Measurements from ENCODE around the gene NXN. TPM values are rescaled to one million over a fixed set of nuclear protein-coding genes. Genes with fewer than 3 reads are reported as not detected.
"Not testable (repeated sequence)": the region's sequence is repeated elsewhere in the genome, so short reads cannot be mapped to it uniquely, and the experiment has no call there.

Gene NXN
- total RNA-seq, 2 experiments from 2014 or later: 0.68 to 0.97 TPM

DNA sequence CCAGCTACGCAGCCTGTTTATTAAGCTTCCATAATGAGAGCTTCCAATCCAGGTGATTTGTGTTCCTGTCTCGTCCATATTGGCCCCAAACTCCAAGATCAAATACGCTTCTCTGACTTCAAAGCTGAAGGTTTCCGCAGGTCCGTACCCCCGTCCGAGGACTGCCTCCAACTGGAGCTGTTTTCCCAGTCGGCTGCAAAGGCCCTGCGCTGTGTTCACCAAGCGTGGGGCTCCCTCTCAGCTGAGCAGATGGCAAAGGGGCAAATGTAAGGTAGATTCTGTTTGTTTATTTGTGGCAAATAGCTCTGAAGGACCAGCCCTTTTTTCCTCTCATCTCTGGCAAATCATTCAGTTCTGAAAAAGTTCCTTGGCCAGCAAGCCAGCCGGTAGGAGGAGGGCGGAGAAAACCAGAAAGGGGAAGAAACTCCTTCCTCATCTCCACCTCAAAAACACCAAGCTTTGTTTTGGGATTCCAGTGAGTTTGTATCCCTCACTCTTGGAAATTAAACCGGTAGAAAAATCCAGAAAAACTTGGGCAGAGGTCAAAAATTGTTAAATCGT lies 35.2 kb downstream of the NXN start:
- ATAC-seq: no peak
- Mint-ChIP-seq H3K4me1 (ENCODE audit: low read depth) (no peaks in the 10 kb centered on the region), H3K36me3 (ENCODE audit: low read depth) (no peaks in the 10 kb centered on the region), H3K27me3 (ENCODE audit: low read depth) (no peaks in the 10 kb centered on the region), H3K9me3 (ENCODE audit: insufficient read depth) (no peaks in the 10 kb centered on the region), H3K27ac (no peak overlapping the region), H3K4me3 (no peak overlapping the region)
- ChIA-PET POLR2A (no interaction called here), CTCF (no interaction called here)
- no peak for DNase-seq

DNA sequence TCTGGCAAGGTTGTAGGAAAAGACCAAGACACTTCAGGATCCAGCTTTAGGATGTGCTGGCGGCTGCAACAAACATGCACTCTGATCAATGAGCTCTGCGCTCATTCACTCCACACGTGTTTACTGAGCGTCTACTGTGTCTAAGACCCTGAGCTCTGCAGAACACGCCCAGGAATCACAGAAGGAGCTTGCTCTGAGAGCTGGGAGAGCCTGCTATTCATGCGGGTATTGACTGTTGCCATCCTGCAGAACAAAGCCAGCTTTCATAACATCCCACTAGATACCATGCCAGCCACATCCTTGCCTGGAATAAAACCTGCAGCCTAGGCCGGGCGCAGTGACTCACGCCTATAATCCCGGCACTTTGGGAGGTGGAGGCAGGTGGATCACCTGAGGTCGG lies 44.1 kb downstream of the NXN start:
- H3K9me3 Mint-ChIP-seq (ENCODE audit: insufficient read depth): no peaks in the 10 kb centered on the region
- CTCF ChIA-PET: no interaction called here
- H3K27ac Mint-ChIP-seq: no peak overlapping the region
- POLR2A ChIA-PET: no interaction called here
- DNase-seq (no peak), ATAC-seq (no peak)
- H3K4me1 Mint-ChIP-seq (ENCODE audit: low read depth): no peaks in the 10 kb centered on the region
- H3K27me3 Mint-ChIP-seq (ENCODE audit: low read depth): peaks cover 3% of the 10 kb centered on the region
- no peaks in the 10 kb centered on the region for H3K36me3 Mint-ChIP-seq (ENCODE audit: low read depth)
- no peak overlapping the region for H3K4me3 Mint-ChIP-seq

DNA sequence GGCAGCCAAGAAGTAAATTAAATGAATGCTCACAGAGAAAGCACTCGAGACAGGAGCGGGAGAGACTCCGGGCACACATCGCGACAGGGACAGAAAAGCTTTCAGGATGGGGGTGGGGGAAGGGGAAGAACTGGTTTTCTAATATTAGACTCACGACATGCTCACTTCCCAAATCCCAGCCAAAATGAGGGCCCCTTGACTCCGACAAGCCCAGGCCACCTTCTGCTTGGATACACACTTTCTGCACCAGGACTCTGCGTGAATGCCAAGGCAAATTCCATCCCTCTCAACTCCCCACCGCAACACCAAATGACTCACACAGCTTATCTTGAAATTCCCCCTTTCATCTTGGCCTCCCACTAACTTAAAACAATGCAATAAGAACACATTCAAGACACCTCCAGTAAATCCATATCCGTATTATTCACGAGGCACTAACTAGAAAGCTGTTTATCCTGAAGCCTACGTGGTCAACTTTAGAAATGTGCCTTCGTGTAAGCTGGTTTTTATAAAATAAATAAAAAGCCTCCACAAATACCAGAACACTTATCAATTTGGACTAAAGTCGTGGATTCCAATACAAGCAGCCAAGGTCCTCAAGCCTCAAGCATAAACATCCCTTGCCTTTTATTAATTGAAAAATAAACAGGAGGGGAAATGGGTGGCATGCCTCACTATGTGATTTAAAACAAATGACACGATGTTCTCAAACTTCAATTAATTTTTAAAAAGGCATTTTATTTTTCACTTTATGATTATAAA lies 46.1 kb downstream of the NXN start:
- DNase-seq: no peak
- ChIA-PET CTCF (no interaction called here), POLR2A (interaction anchor here (0.6 kb wide), 1 partner anchor 322 kb away, joined by 3 read pairs; no protein-coding TSS in a partner anchor)
- no peak overlapping the region for H3K4me3 Mint-ChIP-seq
- no peaks in the 10 kb centered on the region for H3K4me1 Mint-ChIP-seq (ENCODE audit: low read depth)
- H3K9me3 Mint-ChIP-seq (ENCODE audit: insufficient read depth): no peaks in the 10 kb centered on the region
- H3K27me3 Mint-ChIP-seq (ENCODE audit: low read depth): peaks cover 3% of the 10 kb centered on the region
- H3K27ac Mint-ChIP-seq: no peak overlapping the region
- no peak for ATAC-seq
- no peaks in the 10 kb centered on the region for H3K36me3 Mint-ChIP-seq (ENCODE audit: low read depth)

DNA sequence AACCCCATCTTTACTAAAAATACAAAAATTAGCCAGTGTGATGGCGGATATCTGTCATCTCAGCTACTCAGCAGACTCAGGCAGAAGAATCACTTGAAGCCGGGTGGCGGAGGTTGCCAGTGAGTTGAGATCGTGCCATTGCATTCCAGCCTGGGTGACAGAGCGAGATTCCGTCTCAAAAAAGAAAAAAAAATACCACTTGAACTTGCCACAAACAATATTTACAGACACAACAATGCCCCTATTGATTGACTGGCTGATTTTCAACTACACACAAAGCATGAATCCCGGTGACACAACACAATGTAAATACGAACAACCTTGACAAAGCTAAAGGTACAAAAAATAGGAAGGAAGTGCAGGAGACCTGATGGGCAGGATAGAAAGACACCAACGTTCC lies 49.3 kb downstream of the NXN start:
- no peaks in the 10 kb centered on the region for H3K9me3 Mint-ChIP-seq (ENCODE audit: insufficient read depth)
- H3K4me1 Mint-ChIP-seq (ENCODE audit: low read depth): no peaks in the 10 kb centered on the region
- no peak overlapping the region for H3K27ac Mint-ChIP-seq
- ATAC-seq (no peak), DNase-seq (no peak)
- ChIA-PET POLR2A (no interaction called here), CTCF (interaction anchor here (0.7 kb wide), 1 partner anchor 15 kb away, joined by 3 read pairs; no protein-coding TSS in a partner anchor)
- no peak overlapping the region for H3K4me3 Mint-ChIP-seq
- H3K36me3 Mint-ChIP-seq (ENCODE audit: low read depth): no peaks in the 10 kb centered on the region
- H3K27me3 Mint-ChIP-seq (ENCODE audit: low read depth): peaks cover 3% of the 10 kb centered on the region

DNA sequence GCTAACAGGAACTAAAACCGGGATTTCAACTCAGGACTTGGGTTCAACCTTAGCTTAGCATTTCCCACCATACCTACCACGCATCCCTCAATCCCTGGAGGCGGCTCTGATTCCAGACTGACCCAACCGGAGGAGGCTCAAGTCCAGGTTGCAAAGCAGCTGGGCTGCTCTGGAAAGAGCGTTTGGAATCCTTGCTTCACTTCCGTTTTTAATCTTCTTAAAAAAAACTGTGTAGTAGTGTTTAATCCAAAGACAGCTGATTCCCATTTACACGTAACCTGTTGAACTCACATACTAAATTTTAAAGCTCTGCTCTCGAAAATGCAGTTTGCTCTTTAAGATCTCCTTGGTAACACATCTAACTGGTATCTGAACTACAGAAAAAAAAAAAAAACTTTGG lies 50.0 kb downstream of the NXN start:
- ATAC-seq (no peak), DNase-seq (no peak)
- no peak overlapping the region for H3K4me3 Mint-ChIP-seq
- ChIA-PET CTCF (interaction anchor here (0.7 kb wide), 1 partner anchor 14 kb away, joined by 3 read pairs; no protein-coding TSS in a partner anchor), POLR2A (no interaction called here)
- no peaks in the 10 kb centered on the region for H3K36me3 Mint-ChIP-seq (ENCODE audit: low read depth)
- H3K4me1 Mint-ChIP-seq (ENCODE audit: low read depth): no peaks in the 10 kb centered on the region
- H3K27me3 Mint-ChIP-seq (ENCODE audit: low read depth): peaks cover 3% of the 10 kb centered on the region
- H3K27ac Mint-ChIP-seq: no peak overlapping the region
- no peaks in the 10 kb centered on the region for H3K9me3 Mint-ChIP-seq (ENCODE audit: insufficient read depth)

DNA sequence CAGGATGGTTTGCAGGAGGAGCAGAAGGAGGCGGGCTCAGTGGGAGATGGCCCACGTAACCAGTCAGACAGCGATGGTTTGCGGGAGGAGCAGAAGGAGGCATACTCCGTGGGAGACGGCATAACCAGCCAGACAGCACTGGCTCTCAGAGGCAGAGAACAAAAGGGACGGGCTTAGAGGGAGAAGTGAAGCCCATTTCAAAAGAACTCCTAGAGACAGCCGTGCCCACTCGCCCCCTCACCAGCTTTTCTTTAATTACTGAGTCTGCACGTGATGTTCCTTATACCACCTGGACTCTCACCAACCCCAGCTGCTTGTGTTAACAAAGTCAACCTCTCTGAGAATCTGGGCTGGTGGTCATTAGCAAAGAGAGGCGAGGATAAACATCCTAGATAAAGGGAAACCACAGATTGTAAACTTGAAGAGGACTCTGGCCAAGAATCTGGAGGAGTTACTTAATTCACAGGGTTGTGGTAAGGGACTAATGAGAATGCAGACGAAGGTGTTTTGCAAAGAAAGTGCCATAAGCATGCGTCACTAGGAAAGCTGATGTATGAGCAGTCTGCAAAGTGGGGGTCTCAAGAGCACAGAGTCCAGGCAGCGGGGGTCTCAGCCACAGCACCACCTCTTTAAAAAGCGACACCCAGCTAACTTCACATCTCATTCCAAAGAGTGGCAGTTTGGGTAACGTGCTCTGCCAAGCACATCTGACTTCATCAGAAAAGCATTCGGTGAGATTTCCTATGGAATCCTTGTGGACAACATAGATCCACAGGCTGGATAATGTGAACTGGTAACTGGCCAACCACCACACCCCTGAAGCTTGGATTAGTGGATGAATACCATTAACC lies 51.7 kb downstream of the NXN start:
- Mint-ChIP-seq H3K27me3 (ENCODE audit: low read depth) (no peaks in the 10 kb centered on the region), H3K27ac (no peak overlapping the region), H3K4me1 (ENCODE audit: low read depth) (no peaks in the 10 kb centered on the region), H3K4me3 (no peak overlapping the region), H3K9me3 (ENCODE audit: insufficient read depth) (no peaks in the 10 kb centered on the region), H3K36me3 (ENCODE audit: low read depth) (no peaks in the 10 kb centered on the region)
- DNase-seq (no peak), ATAC-seq (no peak)
- ChIA-PET POLR2A (no interaction called here), CTCF (no interaction called here)

DNA sequence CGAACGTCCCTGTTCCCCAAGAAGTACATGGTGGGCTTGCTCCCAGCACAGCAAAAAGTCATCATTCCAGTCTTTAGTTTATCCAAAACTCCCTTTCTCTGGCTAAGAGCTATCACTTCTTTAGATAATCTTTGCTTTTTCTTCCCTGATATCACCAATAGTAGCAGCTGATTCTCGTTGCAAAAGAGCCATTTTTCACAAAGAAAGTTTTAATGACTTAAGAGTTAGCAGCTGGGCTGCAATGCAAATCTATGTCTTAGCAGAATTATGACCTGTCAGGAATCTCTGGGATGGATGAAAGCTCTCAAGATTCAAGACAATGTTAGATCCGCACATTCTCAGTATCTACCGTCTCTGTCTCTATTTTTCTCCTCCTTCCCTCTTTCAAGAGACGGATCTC lies 53.8 kb downstream of the NXN start:
- Mint-ChIP-seq H3K4me3 (no peak overlapping the region), H3K27me3 (ENCODE audit: low read depth) (no peaks in the 10 kb centered on the region), H3K9me3 (ENCODE audit: insufficient read depth) (no peaks in the 10 kb centered on the region), H3K4me1 (ENCODE audit: low read depth) (no peaks in the 10 kb centered on the region), H3K27ac (no peak overlapping the region), H3K36me3 (ENCODE audit: low read depth) (no peaks in the 10 kb centered on the region)
- POLR2A ChIA-PET: no interaction called here
- ATAC-seq (no peak), DNase-seq (no peak)
- CTCF ChIA-PET: no interaction called here

DNA sequence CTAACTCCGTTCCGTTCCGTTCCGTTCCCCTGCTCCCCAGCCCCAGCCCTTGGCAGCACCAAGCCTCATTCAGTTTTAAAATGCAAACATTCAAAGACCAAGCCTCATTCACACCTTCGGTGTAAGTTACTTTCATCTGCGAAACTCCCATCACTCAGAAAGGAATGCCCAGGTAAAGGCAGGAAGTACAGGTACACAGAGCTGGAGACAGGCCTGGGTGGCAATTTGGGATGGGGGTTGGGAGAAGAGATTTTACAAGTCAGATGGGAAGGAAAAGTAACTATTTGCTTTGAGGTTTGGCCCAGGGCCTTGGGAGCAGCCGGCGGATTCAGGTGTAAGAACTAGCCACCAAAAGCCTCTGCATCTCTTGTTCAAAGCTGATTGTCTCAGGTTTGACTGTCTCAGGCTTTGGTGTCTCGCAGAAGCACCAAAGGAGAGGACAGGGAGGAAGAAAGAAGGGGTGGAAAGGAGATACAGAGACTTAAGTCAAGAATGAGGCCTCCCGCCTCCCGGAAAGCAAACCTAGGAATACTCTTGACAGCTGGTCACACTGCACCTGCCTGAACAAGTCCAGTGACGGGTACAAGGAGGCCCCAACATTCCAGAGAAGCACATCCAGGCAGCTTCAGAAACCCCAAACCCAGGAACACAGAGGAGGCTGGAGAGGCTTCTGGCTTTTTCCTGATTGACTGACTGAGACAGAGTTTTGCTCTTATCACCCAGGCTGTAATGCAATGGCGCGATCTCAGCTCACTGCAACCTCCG lies 54.7 kb downstream of the NXN start:
- no peak overlapping the region for H3K4me3 Mint-ChIP-seq
- ChIA-PET CTCF (no interaction called here), POLR2A (no interaction called here)
- H3K27ac Mint-ChIP-seq: no peak overlapping the region
- H3K9me3 Mint-ChIP-seq (ENCODE audit: insufficient read depth): no peaks in the 10 kb centered on the region
- H3K4me1 Mint-ChIP-seq (ENCODE audit: low read depth): no peaks in the 10 kb centered on the region
- no peak for ATAC-seq
- H3K36me3 Mint-ChIP-seq (ENCODE audit: low read depth): no peaks in the 10 kb centered on the region
- no peak for DNase-seq
- no peaks in the 10 kb centered on the region for H3K27me3 Mint-ChIP-seq (ENCODE audit: low read depth)

DNA sequence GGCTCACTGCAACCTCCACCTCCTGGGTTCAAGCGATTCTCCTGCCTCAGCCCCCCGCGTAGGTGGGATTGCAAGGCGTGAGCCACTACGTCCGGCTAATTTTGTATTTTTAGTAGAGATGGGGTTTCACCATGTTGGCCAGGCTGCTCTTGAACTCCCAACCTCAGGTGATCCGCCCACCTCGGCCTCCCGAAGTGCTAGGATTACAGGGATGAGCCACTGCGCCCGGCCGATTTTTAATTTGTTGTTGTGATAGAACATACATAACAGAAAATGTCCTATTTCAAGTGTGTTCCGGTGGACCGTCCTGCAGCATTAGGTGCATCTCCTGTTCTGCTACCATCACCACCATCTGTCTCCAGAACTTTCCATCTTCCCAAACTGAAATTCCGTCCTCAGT lies 55.3 kb downstream of the NXN start:
- POLR2A ChIA-PET; H3K36me3 Mint-ChIP-seq (ENCODE audit: low read depth); H3K27me3 Mint-ChIP-seq (ENCODE audit: low read depth); H3K4me1 Mint-ChIP-seq (ENCODE audit: low read depth); ATAC-seq; H3K4me3 Mint-ChIP-seq; CTCF ChIA-PET; H3K9me3 Mint-ChIP-seq (ENCODE audit: insufficient read depth); H3K27ac Mint-ChIP-seq; DNase-seq: not testable (repeated sequence)

DNA sequence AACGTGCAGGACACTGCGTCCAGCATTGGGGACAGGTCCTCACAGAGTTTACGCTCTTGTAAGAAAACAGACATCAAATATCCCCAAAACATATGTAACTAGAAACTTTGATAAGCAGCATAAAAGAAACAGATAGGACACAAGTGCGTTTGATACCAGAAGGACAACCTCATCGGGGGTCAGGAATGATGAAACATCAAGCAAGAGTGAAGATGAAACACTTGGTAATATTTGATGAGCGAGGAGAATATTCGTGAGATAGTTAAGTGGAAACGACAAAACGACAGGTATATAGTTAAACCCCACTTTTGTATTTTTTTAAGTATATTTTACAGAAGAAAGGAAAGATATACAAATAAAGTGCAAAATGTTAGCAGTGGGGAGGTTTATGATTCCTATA lies 55.9 kb downstream of the NXN start:
- no peaks in the 10 kb centered on the region for H3K9me3 Mint-ChIP-seq (ENCODE audit: insufficient read depth)
- no peaks in the 10 kb centered on the region for H3K27me3 Mint-ChIP-seq (ENCODE audit: low read depth)
- ATAC-seq (no peak), DNase-seq (no peak)
- H3K4me3 Mint-ChIP-seq: no peak overlapping the region
- ChIA-PET CTCF (no interaction called here), POLR2A (no interaction called here)
- no peaks in the 10 kb centered on the region for H3K4me1 Mint-ChIP-seq (ENCODE audit: low read depth)
- no peaks in the 10 kb centered on the region for H3K36me3 Mint-ChIP-seq (ENCODE audit: low read depth)
- no peak overlapping the region for H3K27ac Mint-ChIP-seq

DNA sequence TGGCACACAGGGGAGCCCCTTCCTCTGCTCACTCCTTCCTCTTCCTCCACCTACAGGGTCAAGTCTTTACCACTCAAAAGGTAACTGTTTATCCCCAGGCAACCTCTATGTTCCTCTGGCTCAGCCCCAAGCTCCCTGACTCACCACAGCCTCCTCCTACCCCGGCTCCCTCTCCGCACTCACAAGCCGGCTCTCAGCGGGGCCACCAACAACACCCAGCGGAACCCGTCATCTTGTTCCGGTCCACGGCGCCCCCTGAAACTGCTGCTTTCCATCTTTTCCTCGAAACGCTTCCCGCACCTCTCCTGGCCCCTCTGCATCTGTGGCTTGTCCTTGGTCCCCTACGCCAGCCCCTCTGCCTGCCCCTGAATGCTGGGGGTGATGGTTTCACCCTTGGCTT lies 58.4 kb downstream of the NXN start:
- Mint-ChIP-seq H3K9me3 (ENCODE audit: insufficient read depth) (no peaks in the 10 kb centered on the region), H3K4me1 (ENCODE audit: low read depth) (no peaks in the 10 kb centered on the region), H3K36me3 (ENCODE audit: low read depth) (no peaks in the 10 kb centered on the region), H3K27ac (no peak overlapping the region), H3K4me3 (no peak overlapping the region), H3K27me3 (ENCODE audit: low read depth) (peaks cover 3% of the 10 kb centered on the region)
- no peak for DNase-seq
- ChIA-PET CTCF (no interaction called here), POLR2A (no interaction called here)
- ATAC-seq: no peak

DNA sequence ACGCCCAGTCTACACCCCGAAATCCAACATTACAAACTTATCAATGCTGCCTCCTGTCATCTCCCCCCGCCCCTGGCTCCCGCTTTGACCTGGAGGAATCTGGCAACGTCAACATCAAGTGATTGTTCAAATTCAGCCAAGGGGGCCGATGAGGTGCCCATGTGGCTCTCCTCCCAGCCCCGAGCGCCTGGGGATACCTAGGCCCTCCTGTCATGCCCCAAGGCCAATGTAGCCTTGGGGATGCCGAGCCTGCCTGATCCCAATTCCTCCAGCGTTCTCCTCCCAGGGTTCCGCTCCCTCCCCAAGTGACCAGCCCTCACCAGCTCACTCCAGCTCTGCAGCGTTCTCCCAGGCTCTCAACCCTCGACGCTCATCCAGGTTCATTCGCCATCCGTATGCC lies 59.4 kb downstream of the NXN start:
- DNase-seq (no peak), ATAC-seq (no peak)
- no peak overlapping the region for H3K27ac Mint-ChIP-seq
- ChIA-PET POLR2A (no interaction called here), CTCF (interaction anchor here (0.5 kb wide), 1 partner anchor 17 kb away, joined by 3 read pairs; no protein-coding TSS in a partner anchor)
- H3K9me3 Mint-ChIP-seq (ENCODE audit: insufficient read depth): no peaks in the 10 kb centered on the region
- H3K27me3 Mint-ChIP-seq (ENCODE audit: low read depth): peaks cover 3% of the 10 kb centered on the region
- no peaks in the 10 kb centered on the region for H3K4me1 Mint-ChIP-seq (ENCODE audit: low read depth)
- no peak overlapping the region for H3K4me3 Mint-ChIP-seq
- H3K36me3 Mint-ChIP-seq (ENCODE audit: low read depth): no peaks in the 10 kb centered on the region
